NCI-H2227 treated with DMSO at 0.1 percent for 48 hours (cell line): ENCODE measurements around the gene MTHFD1L.

ENCODE experiments used
- DNase-seq: peaks from one replicate; lab custom pipeline; 2025; lab: John Stamatoyannopoulos, UW

Gene MTHFD1L

DNA sequence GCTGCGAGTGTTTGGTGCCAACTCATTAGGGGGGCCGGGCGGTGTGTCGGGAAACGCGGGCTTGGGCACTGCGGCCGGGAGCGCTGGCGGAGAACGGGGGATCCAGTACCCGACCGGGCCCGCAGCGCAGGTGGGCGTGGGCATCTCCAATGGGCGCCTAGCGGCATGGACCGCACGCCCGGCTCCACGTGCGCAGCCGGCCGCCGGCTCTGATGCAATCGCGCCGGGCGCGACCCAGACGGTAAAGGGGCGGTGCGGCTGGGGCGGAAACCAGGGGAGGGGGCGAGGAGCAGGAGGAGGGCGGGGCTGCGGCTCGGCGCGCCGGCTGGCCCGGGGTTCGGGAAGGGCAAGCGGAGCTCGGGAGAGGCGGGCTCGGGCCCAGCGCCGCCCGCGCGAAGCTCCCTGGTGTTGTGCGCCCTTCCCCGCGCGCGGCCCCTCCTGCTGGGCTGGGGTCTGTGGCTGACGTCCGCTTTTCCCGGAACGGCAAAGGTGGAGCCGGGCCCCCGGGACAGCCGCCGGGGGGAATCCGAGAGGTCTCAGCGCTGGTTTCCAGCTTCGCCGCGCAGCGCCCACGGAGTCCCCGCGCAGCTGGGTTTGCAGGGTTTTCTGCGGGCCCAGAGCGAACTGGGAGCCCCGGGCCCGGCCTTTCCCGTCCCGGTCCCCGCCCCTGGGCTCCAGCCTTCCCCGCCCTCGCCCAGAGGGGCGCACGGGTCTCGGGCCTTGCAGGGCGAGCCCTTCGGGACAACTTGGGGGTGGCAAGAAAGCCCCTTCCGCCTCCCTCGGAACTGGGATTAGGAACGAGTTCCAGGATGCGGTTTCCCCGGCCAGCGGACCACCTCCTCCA lies 867 bp downstream of the MTHFD1L start:
- DNase-seq = peak; percentile 45

DNA sequence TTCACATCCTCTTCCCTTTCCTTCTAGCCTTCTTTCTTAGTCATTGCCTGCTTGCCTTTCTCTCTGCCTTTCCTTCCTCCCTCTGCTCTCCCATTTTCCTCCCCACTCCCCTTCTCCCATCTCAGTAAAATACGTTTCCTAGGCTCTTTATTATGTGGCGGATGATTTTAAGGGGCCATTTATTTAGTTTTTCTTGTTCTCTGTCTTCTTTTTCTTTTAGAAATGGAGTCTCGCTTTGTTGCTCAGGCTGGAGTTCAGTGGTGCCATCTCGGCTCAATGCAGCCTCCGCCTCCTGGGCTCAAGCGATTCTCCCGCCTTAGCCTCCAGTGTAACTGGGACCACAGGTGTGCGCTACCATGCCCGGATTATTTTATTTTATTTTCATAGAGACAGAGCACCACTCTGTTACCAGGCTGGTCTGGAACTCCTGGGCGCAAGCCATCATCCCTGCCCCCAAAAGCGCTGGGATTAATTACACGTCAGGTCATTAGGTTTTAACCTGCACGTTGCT lies 1.5 kb downstream of the MTHFD1L start:
- no peak for DNase-seq

DNA sequence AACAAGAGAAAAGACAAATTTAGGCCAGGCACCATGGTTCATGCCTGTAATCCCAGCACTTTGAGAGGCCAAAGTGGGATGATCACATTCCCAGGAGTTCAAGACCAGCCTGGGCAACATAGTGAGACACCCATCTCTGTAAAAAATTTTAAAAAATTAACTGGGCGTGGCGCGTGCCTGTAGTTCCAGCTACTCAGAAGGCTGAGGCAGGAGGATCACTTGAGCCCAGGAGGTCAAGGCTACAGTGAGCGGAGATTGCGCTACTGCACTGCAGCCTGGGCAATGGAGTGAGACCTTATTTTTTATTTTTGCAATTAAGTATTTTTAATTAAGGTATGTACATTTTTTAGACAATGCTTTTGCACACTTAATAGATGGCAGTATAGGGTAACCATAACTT lies 3.3 kb downstream of the MTHFD1L start:
- no peak for DNase-seq

DNA sequence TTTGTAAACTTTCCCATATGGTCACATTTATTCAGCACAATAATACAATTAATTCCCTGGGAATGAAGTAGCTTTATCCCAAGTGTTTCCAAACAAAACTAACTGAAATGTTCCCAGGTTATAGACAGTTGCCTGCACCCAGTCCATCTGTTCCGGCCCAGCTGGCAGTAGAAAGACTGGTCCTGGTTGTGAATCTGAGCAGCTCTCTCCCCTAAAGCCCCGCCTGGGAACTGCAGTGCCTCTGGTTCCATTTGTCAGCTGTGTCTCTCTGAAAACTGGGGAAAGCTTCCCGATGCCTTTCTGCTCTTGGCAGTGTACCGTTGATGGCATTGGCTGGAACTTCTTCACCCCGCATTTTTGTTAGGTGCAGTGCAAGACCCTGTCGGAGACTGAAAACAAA lies 8.7 kb downstream of the MTHFD1L start:
- DNase-seq = no peak

DNA sequence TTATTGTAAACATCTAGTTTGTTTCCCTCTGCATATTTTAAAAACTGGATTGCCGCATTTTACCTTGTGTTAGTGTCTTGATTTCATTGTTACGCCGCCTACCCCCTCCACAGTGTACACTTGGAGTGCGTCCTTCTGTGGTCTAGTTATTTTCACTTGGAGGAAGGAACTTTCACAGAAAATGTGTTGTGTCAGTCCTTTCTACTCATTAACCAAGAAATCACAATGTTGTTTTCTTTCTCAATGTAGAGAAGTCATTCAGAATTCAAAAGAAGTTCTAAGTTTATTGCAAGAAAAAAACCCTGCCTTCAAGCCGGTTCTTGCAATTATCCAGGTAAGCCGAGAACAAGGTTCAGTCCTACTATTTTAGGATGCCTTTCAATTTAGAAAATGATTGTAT lies 10.3 kb downstream of the MTHFD1L start:
- DNase-seq = no peak

DNA sequence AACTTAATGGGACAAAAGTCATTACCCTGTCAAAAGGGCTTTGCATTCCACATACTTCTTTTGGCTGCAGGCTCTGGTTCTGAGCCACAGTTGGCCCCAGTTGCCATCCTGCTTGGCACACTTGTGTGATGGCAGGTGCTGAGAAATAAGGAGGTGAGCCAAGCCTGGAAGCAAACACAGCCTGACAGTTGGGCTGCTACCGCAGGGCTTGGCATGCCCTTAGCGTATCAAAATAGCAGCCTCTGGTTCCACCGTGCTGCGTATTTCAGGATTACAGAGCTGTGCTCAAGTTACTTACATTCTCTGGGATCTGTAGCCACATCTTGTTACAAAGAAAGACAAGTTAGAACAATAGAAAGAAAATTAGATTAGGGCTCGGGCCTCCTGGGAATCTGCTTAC lies 11.1 kb downstream of the MTHFD1L start:
- no peak for DNase-seq

DNA sequence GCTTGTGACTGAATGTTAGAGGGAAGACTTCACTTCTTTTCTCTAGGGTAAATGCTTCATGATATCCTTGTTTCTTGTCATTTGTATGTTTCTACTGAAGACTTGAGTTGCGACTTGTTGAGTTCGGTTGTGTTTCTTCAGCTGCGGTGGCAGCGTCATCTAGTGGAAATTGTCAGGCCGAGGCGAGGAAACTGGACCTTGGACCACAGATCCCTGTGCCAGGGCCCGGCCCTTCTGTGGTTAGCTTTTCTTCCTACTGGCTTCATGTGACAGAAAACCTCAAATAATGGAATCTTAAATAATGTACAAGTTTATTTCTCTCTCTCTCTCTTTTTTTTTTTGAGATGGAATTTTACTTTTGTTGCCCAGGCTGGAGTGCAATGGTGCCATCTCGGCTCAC lies 12.4 kb downstream of the MTHFD1L start:
- no peak for DNase-seq

DNA sequence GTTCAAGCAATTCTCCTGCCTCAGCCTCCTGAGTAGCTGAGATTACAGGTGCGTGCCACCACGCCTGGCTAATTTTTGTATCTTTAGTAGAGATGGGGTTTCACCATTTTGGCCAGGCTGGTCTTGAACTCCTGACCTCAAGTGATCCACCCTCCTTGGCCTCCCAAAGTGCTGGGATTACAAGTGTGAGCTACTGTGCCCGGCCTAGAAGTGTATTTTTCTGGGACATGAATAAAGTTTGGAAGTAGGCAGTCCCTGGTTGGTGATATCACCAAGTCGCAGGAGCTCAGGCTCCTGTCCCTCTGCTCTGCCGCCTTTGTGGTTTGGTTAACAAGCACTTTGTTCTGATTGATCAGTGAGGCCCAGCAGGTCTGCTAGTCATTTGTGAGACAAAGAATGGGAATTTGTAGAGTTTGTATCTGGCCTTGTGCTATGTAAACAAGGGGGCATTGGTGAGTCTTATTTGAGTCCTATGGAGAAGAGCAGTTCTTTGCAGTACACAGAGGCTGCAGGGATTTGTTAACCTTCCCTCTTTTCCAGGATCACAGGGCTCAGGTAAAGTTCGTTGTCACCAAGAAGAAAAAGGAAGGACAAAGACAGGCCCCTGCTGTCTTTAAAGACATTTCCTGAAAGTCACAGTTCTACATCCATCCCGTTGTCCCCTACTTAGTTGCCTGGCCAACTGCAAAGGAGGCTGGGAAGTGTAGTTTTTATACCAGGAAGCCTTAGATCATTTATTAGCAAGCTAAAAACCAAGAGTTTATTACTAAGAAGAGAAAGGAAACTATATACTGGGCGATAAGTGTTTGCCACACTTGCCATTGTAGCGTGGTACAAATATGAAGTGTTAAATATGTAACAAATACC lies 13.1 kb downstream of the MTHFD1L start:
- no peak for DNase-seq

DNA sequence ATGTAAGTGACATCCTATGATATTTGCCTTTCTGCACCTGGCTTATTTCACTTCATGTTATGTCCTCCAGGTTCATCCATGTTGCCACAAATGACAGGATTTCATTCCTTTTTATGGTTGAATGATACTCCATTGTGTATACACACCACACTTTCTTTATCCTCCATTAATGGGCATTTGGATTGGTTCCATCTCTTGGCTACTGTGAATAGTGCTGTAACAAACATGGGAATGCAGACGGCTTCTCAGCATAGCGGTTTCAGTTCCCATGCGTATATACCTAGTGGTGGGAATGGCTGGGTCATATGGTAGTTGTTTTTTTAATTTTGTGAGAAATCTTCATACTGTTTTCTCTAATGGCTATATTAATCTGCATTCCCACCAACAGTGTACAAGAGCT lies 14.8 kb downstream of the MTHFD1L start:
- no peak for DNase-seq

DNA sequence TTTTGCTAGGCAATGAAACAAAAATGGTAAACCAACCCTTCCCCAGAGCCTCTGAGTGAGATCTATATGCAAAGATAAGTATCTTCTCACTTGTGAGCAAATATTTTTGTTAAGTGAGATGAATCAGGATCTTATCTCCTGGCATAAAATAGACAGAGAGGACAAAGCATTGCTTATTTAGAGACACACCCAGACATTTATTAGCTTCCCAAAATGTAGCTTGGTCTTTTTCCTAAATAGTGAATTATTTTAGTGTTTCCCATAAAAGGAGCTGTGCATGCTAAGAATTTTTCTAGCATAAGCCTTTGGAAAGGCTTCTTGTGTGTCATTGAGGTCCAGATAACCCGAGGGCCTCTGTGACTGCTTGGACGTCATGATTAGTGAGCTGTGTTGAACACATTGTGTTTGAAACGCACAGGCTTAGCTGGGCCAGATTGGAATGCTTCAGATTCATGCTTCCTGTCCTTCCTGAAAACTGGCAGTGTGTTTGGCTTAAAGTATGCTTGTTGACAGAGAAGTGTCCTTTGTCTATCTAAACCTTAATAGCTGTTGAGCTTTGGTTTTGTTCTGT lies 16.5 kb downstream of the MTHFD1L start:
- DNase-seq = no peak

DNA sequence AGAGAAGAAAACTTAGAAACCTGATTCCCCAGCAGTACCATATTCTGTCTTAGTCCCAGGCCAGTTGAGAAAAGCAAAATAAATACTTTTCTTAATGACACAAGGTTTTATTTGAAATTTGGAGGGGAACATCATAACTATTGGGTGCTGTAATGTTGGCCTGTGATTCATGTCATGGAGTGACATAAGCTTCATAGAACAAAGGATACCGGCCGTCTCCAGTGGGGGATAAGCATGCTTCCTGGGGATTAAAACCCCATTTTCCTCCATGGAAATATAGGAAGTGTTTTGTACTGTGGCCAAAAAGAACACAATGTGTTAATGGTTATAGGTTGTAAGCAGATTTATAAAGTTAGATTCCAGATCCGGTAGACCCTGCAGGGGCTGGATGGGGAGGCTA lies 18.0 kb downstream of the MTHFD1L start:
- DNase-seq = no peak

DNA sequence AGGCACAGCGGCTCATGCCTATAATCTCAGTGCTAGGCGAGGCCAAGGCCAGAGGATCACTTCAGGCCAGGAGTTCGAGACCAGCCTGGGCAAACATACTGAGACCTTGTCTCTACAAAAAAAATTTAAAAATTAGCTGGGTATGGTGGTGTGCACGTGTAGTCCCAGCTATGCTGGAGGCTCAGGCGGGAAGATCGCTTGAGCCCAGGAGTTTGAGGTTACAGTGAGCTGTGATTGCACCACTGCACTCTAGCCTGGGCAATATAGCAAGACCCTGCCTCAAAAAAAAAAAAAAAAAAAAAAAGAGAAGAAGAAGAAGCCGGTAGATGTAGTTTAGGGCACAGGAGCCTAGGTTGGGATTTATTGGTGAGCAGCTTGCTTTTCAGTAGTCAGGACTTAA lies 20.7 kb downstream of the MTHFD1L start:
- DNase-seq = no peak

DNA sequence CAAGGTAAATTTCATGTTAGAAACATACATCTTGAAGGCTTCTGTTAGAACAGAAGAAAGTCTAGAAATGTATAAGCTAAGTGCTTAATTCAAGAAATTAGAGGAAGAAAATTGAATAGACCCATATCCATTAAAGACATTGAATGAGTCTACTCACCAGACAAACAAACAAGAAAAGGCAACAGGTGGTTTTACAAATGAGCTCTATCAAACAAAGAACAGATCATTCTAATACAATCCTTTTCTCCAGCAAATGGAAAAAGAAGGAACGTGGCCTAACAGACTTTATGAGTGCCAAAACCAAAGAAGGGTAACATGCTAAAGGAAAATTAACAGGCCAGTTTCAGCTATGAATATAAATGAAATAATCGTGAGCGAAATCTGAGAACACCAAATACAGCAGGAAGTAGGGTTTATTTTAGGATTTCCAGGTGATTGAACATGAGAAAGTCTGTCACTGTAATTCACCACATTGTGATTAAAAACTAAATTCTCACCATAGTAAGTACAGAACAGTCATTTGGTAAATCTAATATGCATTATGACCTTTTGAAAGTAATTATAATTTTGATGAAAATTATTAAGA lies 22.6 kb downstream of the MTHFD1L start:
- no peak for DNase-seq

DNA sequence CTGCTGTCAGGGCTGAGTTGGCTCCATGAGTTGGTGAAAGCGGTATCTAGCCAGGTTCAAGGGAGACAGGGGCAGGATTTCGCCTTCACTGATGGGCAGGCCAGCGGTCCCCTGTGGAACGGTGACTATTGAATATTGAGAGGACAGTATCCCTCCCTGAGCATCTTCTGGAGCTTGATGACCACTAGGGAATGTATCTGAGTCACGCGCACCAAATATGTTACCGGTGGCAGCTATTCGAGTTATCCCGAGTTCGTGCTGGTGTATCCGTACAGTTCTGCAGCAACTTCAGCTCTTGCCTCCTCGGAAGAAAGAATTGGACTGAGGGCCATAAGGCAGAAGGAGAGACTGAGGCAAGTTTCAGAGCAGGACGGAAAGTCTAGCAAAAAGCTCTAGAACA lies 24.8 kb downstream of the MTHFD1L start:
- no peak for DNase-seq

DNA sequence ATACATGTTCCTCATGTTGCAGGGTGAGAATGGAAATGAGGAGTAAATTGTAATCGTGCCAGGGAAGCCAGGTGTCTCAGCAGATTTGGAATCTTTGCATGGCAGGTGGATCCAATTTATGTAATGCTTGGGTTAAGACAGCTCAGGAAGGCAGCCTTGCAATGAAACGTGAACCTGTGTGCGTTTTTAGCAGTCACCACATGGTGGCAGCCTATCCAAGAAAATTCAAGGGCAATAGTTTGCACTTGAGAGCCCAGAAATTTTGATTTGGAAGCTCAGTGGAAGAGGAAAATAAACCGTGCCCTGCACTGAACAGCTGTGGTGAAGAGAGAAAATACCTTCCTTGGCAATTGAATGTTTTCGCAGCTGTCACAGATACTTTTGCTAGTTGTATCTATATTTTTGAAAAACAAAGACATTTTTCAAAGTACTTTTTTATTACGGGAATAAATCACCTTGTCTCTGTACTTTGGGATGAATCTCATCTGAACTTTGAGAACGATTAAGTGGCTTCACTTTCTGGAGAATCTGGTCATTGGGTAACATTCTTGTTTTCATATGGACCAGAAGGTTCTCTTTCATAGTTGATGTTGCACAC lies 26.5 kb downstream of the MTHFD1L start:
- DNase-seq = peak; percentile 32

DNA sequence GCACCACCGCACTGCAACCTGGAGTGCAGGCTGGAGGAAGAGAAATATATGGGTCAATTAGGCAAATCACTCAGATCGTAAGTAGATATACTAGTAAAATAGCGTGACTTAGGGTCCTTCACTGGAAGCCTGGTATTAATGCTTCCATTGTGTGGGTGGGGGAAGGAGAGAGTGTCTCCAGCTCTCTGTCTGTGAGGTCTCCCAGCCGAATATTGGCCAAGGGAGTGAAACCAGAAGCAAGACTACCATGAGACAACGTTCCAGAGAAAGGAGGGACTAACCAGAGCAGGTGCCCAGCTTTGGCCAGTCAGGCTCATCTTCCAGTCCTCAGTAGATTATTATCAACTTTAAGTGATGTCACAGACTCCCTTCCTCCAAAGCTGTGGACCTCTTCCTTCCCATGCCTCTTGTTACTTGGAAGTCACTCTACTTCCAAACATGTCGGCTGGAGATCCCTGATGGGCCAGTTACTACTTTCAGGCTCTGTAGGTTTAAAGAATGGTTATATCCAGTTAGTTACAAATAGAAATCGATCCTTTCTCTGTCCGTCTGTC lies 28.8 kb downstream of the MTHFD1L start:
- no peak for DNase-seq

DNA sequence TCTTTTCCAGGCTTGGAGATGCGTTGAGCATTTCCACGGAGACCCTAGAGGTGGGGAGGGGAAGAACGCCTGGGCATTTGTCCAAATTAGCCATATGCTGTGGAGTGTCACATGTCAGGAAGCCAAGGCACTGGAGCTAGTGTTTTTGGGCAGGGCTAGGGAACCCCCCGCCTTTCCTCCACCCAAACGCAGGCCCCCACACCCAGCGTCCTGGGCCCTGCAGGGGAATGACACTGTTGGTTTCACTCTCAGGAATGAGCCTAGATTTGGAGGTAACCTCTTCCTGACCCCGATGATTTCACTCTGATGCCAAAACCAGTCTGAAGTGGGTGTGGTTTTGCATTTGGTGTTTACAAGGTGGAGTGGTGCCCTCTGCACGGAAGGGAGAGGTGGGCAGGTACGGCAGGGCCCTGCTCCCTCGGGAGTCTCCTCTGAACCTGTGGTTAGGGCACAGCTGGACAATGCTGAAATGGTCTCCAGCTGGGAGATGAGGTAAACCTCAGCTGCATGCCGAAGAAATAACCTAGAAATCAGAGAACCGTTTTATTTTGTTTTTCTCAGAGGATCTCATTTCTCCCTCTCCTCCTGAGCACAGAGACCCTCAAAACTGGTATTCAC lies 29.5 kb downstream of the MTHFD1L start:
- DNase-seq = no peak

DNA sequence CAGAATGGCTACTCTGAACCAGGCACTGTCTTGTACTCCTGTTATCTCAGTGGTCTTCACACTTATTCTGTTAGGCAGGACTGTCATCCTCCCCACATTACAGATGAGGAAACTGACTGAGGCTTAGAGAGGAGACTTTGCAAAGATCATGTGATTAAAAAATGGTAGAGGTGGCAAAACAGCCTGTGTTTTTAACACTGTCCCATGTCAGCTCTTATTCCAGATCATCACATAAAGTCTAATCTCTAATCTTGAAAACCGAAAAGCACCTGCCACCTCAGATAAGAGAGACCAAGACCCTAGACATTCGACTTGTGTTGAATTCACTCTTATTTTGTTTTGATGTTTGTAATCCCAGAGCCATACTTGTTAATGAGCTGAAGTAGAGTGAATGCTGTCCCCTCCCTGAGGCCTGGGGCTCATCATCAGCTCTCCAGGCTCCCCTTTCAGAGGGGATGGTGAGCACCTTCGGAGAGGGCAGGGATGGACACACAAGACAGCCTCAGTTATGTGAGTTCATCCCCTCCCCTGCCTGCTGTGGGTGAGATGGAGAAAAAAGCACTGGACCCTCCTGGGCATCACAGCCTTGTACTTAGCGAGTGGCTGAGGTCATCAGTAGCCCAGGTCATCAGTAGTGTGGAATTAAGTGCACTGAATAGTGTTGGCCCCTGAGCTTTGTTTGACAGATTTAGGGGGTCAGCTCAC lies 30.6 kb downstream of the MTHFD1L start:
- no peak for DNase-seq

DNA sequence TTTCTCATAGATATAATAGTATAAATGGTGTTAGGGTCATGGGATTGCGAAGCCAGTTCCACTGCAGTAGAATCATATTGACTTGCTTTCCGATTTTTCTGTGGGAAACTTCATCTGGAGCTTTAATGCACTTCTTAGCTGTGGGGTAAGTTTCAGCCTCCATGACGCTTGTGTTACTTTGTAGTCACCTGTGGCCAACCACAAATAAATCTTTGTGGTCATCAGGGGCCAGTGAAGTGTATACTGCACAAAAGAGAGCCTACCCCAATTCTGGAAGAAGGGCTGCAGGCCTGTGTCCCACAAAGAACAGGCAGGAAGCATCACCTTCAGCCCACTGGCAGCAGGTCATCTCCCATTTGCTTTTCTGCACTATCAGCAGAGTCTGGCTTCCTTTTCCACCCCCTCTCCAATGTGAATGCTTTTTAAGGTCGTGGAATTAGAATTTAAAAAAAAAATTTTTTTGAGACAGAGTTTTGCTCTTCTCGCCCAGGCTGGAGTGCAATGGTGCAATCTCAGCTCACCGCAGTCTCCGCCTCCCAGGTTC lies 32.0 kb downstream of the MTHFD1L start:
- no peak for DNase-seq
